Activated CD8-positive, alpha-beta memory T cell treated with anti-CD3 and anti-CD28 coated beads for 1 hour (primary cell): ENCODE results near the gene RAB44.

ENCODE experiments used
- DNase-seq, 2 donors: peaks; one replicate each; pipeline ENCODE4 v3.0.0-alpha.2; 2020; ENCODE audit warnings: low read depth in 1 of 2; ENCODE audit errors: extremely low read depth in 1 of 2

The RAB44 gene

GRCh38 chr6:36727505-36728021 is 29.9 kb downstream of the RAB44 start:
- DNase-seq = no peak

- DNase-seq = no peak
These were observed 30.9 kb downstream of the RAB44 start for GRCh38 chr6:36728289-36729160.

GRCh38 chr6:36729161-36729524 is 31.5 kb downstream of the RAB44 start:
- DNase-seq = no peak

GRCh38 chr6:36730424-36731380 is 33.1 kb downstream of the RAB44 start:
- DNase-seq = no peak

GRCh38 chr6:36731622-36732310 is 34.1 kb downstream of the RAB44 start:
- DNase-seq = no peak

GRCh38 chr6:36733300-36733699 is 35.7 kb downstream of the RAB44 start:
- DNase-seq = no peak

- no peak for DNase-seq
These were observed 36.9 kb downstream of the RAB44 start for GRCh38 chr6:36734486-36735060.

GRCh38 chr6:36735110-36736071 is 37.8 kb downstream of the RAB44 start:
- DNase-seq = no peak

- no peak for DNase-seq
These were observed 39.6 kb downstream of the RAB44 start for GRCh38 chr6:36737043-36737785.

GRCh38 chr6:36738108-36738507 is 40.5 kb downstream of the RAB44 start:
- no peak for DNase-seq

GRCh38 chr6:36739947-36740817 is 42.6 kb downstream of the RAB44 start:
- DNase-seq = no peak

GRCh38 chr6:36740818-36741179 is 43.2 kb downstream of the RAB44 start:
- no peak for DNase-seq

GRCh38 chr6:36742146-36742545 is 44.5 kb downstream of the RAB44 start:
- DNase-seq = no peak

GRCh38 chr6:36743032-36743431 is 45.4 kb downstream of the RAB44 start:
- no peak for DNase-seq

- no peak for DNase-seq
These were observed 46.1 kb downstream of the RAB44 start for GRCh38 chr6:36743538-36744303.

GRCh38 chr6:36744304-36744673 is 46.7 kb downstream of the RAB44 start:
- DNase-seq = no peak

- DNase-seq = no peak
These were observed 47.7 kb downstream of the RAB44 start for GRCh38 chr6:36745283-36745682.
